Measurements from ENCODE around the gene UTP20.
"Not testable (repeated sequence)": the region's sequence is repeated elsewhere in the genome, so short reads cannot be mapped to it uniquely, and the experiment has no call there.

Gene UTP20

GRCh38 chr12:101372431-101372830 is 92.5 kb downstream of the UTP20 start:
- no peak for DNase-seq (ENCODE audit: low read depth)
- TF ChIP-seq CTCF (IDR thresholded peaks at IDR 0.05; ENCODE audit: insufficient read depth, low read depth, low read length, missing control alignments): no peak
- H3K4me3 ChIP-seq (ENCODE audit: low read depth, low read length): no peak overlapping the region

- no peak for DNase-seq (ENCODE audit: low read depth)
- no peak for TF ChIP-seq CTCF (IDR thresholded peaks at IDR 0.05; ENCODE audit: insufficient read depth, low read depth, low read length, missing control alignments)
- H3K4me3 ChIP-seq (ENCODE audit: low read depth, low read length): no peak overlapping the region
These were observed 95.7 kb downstream of the UTP20 start for GRCh38 chr12:101375573-101375972.

DNA sequence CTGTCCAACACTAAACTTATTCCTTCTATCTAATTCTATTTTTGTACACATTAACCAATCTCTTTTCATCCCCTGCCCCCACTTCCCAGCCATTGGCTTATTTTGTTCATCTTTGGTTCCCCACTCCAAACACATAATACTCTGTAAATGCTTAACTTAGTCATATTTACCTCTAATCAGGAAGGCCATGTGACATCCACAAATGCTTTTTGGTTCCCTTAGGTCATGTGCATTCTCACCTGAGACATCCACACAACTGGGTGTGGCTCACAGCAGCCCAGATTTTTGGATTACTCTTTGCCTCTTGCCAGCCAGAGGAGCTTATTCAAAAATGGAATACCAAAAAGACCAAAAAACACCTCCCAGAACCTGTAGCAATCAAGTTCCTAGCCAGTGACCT is 99.2 kb downstream of the UTP20 start:
- no peak for TF ChIP-seq CTCF (IDR thresholded peaks at IDR 0.05; ENCODE audit: insufficient read depth, low read depth, low read length, missing control alignments)
- DNase-seq (ENCODE audit: low read depth): no peak

GRCh38 chr12:101391181-101391580 is 111.3 kb downstream of the UTP20 start:
- not testable (repeated sequence) for DNase-seq (ENCODE audit: low read depth); H3K4me3 ChIP-seq (ENCODE audit: low read depth, low read length)

More for the DNA sequence above, 99.2 kb downstream of the UTP20 start:
- no peak overlapping the region for H3K4me3 ChIP-seq (ENCODE audit: low read depth, low read length)

DNA sequence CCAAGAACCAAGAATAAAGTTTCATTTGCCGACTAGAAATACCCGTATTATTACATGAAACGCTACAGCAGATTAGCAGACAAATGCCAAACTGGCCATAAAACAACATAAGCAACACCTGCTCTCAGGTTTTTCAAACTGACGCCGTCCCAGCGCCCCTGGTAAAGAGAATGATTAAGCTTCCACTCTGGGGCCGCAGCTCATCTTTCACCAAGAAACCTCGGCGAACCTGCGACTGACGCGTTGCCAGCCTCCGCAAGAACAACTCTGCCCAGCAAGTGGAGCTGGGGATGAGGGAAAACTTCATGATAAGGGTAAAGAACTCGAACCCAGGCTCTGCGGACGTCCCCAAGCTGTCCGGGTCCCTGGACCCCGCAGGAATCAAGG is 127.1 kb downstream of the UTP20 start:
- no peak for TF ChIP-seq CTCF (IDR thresholded peaks at IDR 0.05; ENCODE audit: insufficient read depth, low read depth, low read length, missing control alignments)
- peak overlapping the region; percentile 92 for H3K4me3 ChIP-seq (ENCODE audit: low read depth, low read length)
- no peak for DNase-seq (ENCODE audit: low read depth)

DNA sequence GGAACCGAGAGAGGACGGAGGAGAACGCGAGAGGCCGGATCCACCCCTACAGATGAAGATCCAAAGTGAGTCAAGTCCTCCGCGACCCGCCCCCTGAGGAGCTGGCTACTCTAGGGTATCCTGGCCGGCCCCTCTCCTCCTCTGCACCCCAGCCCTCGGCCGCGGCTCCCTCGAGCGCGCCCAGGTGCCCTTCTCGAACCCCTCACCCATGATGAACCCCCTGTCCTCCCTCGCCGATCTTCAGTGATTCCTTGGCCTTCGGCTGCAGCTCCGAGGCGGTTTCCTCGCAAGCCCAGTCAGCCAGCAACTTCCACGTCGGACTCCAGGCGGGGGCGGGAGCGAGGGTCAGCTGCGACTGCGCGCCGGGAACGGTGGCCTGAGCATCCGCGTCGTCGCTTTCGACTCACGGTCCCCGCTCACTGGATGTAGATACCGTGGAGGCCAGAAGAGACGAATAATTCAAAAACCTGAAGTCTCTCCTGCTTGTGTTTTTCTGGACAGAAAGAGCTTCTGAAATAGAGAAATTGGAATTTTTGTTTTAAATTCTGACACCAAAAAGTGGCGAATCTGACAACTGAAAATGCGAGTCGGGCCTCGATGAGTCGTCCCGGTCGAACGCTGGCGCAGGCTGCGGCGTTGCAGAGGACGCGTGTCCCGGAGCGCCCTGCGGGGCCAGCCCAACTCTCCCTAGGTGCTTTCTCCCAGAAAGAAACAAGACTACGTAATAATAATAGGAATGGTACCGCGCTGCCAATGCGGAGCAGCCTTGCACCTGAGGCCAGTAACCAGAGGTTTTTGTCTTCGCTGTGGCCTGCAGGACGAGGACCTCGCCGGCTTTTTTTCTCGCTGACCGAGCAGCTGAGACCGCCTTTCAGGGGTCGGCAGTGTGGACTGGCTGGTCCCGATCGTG is 127.8 kb downstream of the UTP20 start, which contains the start of gene ARL1:
Gene ARL1 (minus strand): TSS at position 337 of the 910 bp plus-strand sequence. CDS start 127 bp downstream, at position 210.
- DNase-seq (ENCODE audit: low read depth): peak; percentile 92
- no peak for TF ChIP-seq CTCF (IDR thresholded peaks at IDR 0.05; ENCODE audit: insufficient read depth, low read depth, low read length, missing control alignments)
- peak within 1 kb of the TSS; percentile 92 for H3K4me3 ChIP-seq (ENCODE audit: low read depth, low read length)

DNA sequence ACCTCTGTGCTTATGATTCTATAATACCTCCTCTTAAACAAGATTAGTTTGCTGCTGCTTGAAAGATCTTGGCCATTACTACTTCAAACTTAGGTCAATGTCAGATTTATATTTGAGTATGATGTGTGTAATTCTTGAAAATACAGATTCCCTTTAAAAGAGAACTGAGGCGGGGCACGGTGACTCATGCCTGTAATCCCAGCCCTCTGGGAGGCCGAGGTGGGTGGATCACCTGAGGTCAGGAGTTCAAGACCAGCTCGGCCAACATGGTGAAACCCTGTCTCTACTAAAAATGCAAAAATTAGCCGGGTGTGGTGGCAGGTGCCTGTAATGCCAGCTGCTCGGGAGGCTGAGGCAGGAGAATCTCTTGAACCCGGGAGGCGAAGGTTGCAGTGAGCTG is 130.3 kb downstream of the UTP20 start:
- not testable (repeated sequence) for H3K4me3 ChIP-seq (ENCODE audit: low read depth, low read length); DNase-seq (ENCODE audit: low read depth)

Measured in GM12865 (cell line).